ENCODE results near the gene EPOP.

The EPOP gene

DNA sequence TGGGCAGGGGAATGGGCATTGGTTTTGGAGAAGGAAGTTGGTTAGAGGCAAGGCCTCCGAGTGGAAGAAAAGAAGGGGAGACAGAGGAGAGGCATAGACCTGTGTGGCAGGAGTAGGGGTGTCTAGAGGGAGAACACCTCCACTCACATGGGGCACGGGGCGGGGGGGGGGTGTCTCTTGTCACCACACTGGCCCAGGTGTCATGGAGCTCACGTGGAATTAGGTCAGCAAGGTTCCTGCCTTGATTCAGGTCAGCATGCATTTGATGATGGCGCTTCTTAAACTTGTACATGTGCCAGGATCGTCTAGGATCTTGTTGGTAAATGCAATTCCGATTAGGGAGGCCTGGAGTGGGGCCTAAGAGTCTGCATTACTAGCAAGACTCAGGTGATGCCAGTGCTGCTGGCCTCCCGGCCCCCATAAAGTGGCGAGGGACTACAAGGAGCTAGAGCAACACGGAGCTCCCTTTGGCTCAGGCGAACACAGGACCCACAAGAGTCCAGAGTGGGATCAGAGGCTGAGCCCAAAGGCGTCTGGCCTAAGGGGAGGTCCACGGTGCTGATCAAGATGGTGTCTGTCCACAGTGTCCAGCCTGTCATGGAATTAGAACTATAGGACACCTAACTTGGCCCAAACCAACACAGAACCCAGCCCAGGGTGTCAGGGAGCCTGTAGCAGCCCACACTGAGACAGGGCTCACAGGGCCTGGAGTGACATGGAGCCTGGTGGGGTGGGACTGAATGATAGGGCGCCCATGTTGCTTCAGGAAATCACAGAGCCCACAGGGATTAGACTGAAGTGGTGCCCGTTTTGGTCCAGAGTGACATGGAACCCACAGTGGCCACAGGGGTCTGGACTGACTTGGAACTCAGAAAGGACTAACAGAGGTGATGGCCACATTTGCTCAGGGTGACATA is 16.7 kb downstream of the EPOP start:
- H3K27me3 ChIP-seq (ENCODE audit: insufficient read depth, poor library complexity, severe bottlenecking) = peaks cover 5% of the 10 kb centered on the region
- TF ChIP-seq, protein P1, sequence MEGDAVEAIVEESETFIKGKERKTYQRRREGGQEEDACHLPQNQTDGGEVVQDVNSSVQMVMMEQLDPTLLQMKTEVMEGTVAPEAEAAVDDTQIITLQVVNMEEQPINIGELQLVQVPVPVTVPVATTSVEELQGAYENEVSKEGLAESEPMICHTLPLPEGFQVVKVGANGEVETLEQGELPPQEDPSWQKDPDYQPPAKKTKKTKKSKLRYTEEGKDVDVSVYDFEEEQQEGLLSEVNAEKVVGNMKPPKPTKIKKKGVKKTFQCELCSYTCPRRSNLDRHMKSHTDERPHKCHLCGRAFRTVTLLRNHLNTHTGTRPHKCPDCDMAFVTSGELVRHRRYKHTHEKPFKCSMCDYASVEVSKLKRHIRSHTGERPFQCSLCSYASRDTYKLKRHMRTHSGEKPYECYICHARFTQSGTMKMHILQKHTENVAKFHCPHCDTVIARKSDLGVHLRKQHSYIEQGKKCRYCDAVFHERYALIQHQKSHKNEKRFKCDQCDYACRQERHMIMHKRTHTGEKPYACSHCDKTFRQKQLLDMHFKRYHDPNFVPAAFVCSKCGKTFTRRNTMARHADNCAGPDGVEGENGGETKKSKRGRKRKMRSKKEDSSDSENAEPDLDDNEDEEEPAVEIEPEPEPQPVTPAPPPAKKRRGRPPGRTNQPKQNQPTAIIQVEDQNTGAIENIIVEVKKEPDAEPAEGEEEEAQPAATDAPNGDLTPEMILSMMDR (IDR thresholded peaks at IDR 0.05; ENCODE audit: poor library complexity, severe bottlenecking) = no peak
- H3K4me1 ChIP-seq (ENCODE audit: insufficient read depth, poor library complexity, severe bottlenecking) = no peaks in the 10 kb centered on the region
- ATAC-seq (ENCODE audit: low read depth) = no peak
- no peak for DNase-seq (ENCODE audit: low spot score)
- H3K36me3 ChIP-seq (ENCODE audit: low read depth) = no peaks in the 10 kb centered on the region
- no peak overlapping the region for H3K27ac ChIP-seq (ENCODE audit: poor library complexity, severe bottlenecking)
- no peak overlapping the region for H3K4me3 ChIP-seq (ENCODE audit: severe bottlenecking)
- H3K9me3 ChIP-seq (ENCODE audit: severe bottlenecking) = no peaks in the 10 kb centered on the region

GRCh38 chr17:38656959-38657823 is 17.6 kb downstream of the EPOP start:
- no peaks in the 10 kb centered on the region for H3K4me1 ChIP-seq (ENCODE audit: insufficient read depth, poor library complexity, severe bottlenecking)

GRCh38 chr17:38654411-38655398 is 20.1 kb downstream of the EPOP start:
- ATAC-seq (ENCODE audit: low read depth) = no peak
- DNase-seq (ENCODE audit: low spot score) = no peak
- Histone ChIP-seq H3K27me3 (ENCODE audit: insufficient read depth, poor library complexity, severe bottlenecking) (peaks cover 5% of the 10 kb centered on the region), H3K4me3 (ENCODE audit: severe bottlenecking) (no peak overlapping the region), H3K9me3 (ENCODE audit: severe bottlenecking) (no peaks in the 10 kb centered on the region), H3K27ac (ENCODE audit: poor library complexity, severe bottlenecking) (no peak overlapping the region), H3K36me3 (ENCODE audit: low read depth) (no peaks in the 10 kb centered on the region), H3K4me1 (ENCODE audit: insufficient read depth, poor library complexity, severe bottlenecking) (no peaks in the 10 kb centered on the region)
- TF ChIP-seq, protein P1 (IDR thresholded peaks at IDR 0.05; ENCODE audit: poor library complexity, severe bottlenecking) = no peak

More at GRCh38 chr17:38656959-38657823, 17.6 kb downstream of the EPOP start:
- TF ChIP-seq, protein P1 (IDR thresholded peaks at IDR 0.05; ENCODE audit: poor library complexity, severe bottlenecking) = no peak
- no peaks in the 10 kb centered on the region for H3K9me3 ChIP-seq (ENCODE audit: severe bottlenecking)
- H3K36me3 ChIP-seq (ENCODE audit: low read depth) = no peaks in the 10 kb centered on the region
- no peak overlapping the region for H3K4me3 ChIP-seq (ENCODE audit: severe bottlenecking)
- H3K27ac ChIP-seq (ENCODE audit: poor library complexity, severe bottlenecking) = no peak overlapping the region
- DNase-seq (ENCODE audit: low spot score) = no peak
- no peak for ATAC-seq (ENCODE audit: low read depth)
- peaks cover 5% of the 10 kb centered on the region for H3K27me3 ChIP-seq (ENCODE audit: insufficient read depth, poor library complexity, severe bottlenecking)

- Histone ChIP-seq H3K4me1 (ENCODE audit: insufficient read depth, poor library complexity, severe bottlenecking) (no peaks in the 10 kb centered on the region), H3K27me3 (ENCODE audit: insufficient read depth, poor library complexity, severe bottlenecking) (peaks cover 5% of the 10 kb centered on the region), H3K9me3 (ENCODE audit: severe bottlenecking) (no peaks in the 10 kb centered on the region), H3K36me3 (ENCODE audit: low read depth) (no peaks in the 10 kb centered on the region), H3K27ac (ENCODE audit: poor library complexity, severe bottlenecking) (no peak overlapping the region), H3K4me3 (ENCODE audit: severe bottlenecking) (no peak overlapping the region)
- no peak for DNase-seq (ENCODE audit: low spot score)
- TF ChIP-seq, protein P1 (IDR thresholded peaks at IDR 0.05; ENCODE audit: poor library complexity, severe bottlenecking) = no peak
- ATAC-seq (ENCODE audit: low read depth) = no peak
These were observed 21.1 kb downstream of the EPOP start for GRCh38 chr17:38653679-38654078.

Data from RWPE2 (cell line).